ENCODE measurements around the gene TTC28. TPM values are rescaled to one million over a fixed set of nuclear protein-coding genes. Genes with fewer than 3 reads are reported as not detected.

TTC28 gene
- total RNA-seq, 4 donors from 2014 or later = 10.2 to 23.8 (median 13.4) TPM

DNA sequence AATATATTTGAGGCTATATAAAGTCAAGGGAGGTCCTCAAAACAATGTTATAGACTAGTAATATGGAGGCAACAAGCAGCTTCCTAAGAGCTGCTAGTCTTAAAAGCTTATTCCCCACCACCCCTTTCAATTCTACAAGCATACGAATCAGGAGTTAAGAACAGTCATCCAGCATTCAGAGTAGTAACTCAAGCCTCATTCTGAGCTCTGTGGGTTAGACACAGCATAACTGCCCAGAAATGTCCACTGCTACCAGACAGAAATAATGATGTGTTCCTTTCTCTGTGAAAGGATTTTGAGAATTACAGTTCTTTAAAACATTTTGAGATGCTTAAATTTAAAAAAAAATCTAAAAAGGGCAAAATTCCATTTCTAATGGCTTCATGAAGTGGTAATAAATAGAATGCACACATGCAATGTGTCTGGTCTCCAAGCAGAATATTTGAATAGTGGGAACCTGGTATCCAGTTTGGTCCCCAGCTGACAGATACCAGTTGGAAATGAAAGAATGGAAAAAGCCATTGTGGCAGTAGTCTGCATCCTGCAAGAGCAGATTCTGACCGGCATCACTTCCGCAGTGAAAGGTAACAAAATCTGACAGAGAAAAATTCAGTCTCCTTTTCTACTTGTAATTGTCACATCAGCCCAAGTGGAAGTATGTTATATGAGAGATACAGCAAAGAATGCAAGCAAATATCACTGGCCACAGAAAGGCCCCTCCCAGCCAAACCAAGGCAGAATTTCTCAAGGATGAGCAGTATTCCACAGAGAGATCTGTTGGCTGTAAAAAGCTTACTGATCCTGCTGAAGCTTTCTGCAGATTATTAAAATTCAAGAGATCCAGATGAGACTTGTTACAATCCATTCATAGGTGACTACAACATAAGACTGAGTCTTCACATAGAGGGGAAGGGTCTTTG is 449.8 kb downstream of the TTC28 start:
- no peak for DNase-seq (ENCODE audit: low spot score in 2 of 2)
- WGBS, 2 donors = 69 to 75% methylated on average over 3 of the region's 3 CpGs
- TF ChIP-seq, protein P1, sequence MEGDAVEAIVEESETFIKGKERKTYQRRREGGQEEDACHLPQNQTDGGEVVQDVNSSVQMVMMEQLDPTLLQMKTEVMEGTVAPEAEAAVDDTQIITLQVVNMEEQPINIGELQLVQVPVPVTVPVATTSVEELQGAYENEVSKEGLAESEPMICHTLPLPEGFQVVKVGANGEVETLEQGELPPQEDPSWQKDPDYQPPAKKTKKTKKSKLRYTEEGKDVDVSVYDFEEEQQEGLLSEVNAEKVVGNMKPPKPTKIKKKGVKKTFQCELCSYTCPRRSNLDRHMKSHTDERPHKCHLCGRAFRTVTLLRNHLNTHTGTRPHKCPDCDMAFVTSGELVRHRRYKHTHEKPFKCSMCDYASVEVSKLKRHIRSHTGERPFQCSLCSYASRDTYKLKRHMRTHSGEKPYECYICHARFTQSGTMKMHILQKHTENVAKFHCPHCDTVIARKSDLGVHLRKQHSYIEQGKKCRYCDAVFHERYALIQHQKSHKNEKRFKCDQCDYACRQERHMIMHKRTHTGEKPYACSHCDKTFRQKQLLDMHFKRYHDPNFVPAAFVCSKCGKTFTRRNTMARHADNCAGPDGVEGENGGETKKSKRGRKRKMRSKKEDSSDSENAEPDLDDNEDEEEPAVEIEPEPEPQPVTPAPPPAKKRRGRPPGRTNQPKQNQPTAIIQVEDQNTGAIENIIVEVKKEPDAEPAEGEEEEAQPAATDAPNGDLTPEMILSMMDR (IDR thresholded peaks at IDR 0.05) = no peak
- no peak for TF ChIP-seq POLR2A (IDR thresholded peaks at IDR 0.05)
- H3K4me3 ChIP-seq (ENCODE audit: low read depth, poor library complexity, severe bottlenecking) = no peak overlapping the region
- intact Hi-C loops (cut with DNase I; ENCODE audit: low total_unique reads) = no loop called here

DNA sequence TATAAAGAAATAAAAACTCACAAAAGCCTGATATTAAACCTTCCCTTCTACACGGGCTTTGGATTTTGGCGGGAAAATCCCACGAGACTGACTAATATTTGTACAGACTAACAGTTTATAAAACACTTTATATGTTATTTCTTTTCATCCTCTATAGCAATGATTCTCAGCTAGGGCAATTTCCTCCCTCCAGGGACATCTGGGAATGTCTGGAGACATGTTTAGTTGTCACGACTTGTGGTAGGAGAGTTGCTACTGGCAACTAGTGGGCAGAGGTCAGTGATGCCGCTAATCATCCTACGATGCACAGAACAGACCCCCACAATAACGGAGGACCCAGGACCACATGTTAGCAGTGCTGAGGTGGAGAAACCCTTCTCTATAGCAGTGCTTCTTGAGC is 455.8 kb downstream of the TTC28 start:
- no peak overlapping the region for H3K4me3 ChIP-seq (ENCODE audit: low read depth, poor library complexity, severe bottlenecking)
- intact Hi-C loops (cut with DNase I; ENCODE audit: low total_unique reads) = no loop called here
- DNase-seq (ENCODE audit: low spot score in 2 of 2) = no peak
- TF ChIP-seq POLR2A (IDR thresholded peaks at IDR 0.05) = no peak
- TF ChIP-seq, protein P1 (IDR thresholded peaks at IDR 0.05) = no peak
- 69 to 71% methylated on average over 7 of the region's 7 CpGs for WGBS, 2 donors

DNA sequence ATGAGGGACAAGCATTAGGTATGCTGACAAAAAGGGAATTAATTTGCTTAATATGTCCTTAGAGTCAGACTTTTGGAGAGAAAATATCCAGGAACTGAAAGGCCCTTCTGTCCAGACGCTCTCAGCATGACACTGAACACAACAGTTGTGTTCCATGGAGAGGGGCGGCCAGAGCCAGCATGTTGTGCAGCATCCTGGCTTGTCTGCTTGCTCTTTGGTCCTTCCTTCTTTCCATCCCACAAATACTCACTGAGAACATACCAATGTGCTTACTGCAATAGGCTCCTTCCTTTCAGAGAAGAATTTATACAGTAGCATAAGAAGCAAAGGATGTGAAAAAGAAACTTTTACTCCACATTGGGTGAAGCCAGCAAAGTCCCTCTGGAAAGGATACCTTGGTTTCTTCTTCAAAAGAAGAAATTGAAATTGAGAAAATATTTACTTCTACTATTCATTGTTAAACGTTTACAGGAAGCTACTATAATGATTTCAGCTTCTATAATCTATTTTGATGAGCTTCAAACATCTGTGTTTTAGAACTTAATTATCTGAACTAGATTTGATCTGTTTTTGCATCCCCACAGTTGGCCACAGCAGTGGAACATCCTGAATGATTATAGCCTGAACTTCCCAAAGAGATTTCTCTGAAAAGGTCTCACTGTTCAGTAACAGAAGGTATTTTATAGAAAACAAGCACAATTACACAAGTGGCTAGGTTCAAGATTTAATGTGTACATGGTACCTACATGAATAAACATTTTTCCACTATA is 456.5 kb downstream of the TTC28 start:
- 71 to 73% methylated on average over 3 of the region's 3 CpGs for WGBS, 2 donors

DNA sequence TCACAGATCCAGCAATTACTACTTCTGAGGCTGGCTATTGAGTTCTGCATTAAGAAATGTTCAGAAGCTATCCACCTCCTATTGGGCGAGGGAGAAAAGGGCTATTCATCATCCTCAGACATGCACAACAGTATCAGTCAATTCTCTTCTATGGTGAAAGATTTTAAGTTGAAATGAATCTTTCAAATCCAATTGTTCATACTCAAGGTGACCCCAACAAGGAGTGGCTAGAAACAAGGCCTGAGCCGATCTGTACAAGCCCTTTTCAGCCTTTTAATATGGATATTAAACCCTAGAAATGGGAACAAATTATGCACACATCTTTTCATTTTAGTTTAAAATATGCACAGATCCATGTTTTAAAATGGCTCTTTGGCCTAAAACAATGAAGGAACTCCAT is 457.1 kb downstream of the TTC28 start:
- WGBS, 2 donors = 90 to 95% methylated on average over 2 of the region's 2 CpGs
- intact Hi-C loops (cut with DNase I; ENCODE audit: low total_unique reads) = no loop called here

More for the DNA sequence above, 456.5 kb downstream of the TTC28 start:
- intact Hi-C loops (cut with DNase I; ENCODE audit: low total_unique reads) = no loop called here
- no peak for DNase-seq (ENCODE audit: low spot score in 2 of 2)
- TF ChIP-seq, protein P1 (IDR thresholded peaks at IDR 0.05) = no peak
- TF ChIP-seq POLR2A (IDR thresholded peaks at IDR 0.05) = no peak
- H3K4me3 ChIP-seq (ENCODE audit: low read depth, poor library complexity, severe bottlenecking) = no peak overlapping the region

DNA sequence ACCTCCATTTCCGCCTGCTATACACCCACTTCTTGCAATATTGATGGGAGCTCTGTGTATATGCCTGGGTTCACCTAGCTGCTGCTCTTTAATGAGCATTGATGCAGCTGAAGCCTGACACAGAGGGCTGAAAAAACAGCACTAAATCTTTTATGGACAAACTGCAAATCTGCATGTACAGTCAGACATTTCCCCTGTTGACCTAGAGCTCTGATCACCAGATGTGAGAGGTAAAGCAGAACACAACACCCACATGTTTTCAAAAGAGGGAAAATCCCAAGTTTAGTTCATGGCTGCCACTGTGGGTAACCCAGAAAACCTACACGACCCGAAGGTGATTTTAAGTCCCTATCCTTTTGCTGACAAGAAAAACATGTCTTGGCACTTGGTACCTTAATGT is 457.6 kb downstream of the TTC28 start:
- H3K4me3 ChIP-seq (ENCODE audit: low read depth, poor library complexity, severe bottlenecking) = no peak overlapping the region
- intact Hi-C loops (cut with DNase I; ENCODE audit: low total_unique reads) = no loop called here
- no peak for DNase-seq (ENCODE audit: low spot score in 2 of 2)
- WGBS, 2 donors = 66 to 79% methylated on average over 3 of the region's 3 CpGs
- TF ChIP-seq POLR2A (IDR thresholded peaks at IDR 0.05) = no peak
- TF ChIP-seq, protein P1 (IDR thresholded peaks at IDR 0.05) = no peak

More for the DNA sequence above, 457.1 kb downstream of the TTC28 start:
- TF ChIP-seq POLR2A (IDR thresholded peaks at IDR 0.05) = no peak
- TF ChIP-seq, protein P1 (IDR thresholded peaks at IDR 0.05) = no peak
- no peak for DNase-seq (ENCODE audit: low spot score in 2 of 2)
- no peak overlapping the region for H3K4me3 ChIP-seq (ENCODE audit: low read depth, poor library complexity, severe bottlenecking)

All from lower leg skin (tissue), 4 donors.